NCI-H128 (cell line): ENCODE measurements around the gene RAB28.
"Not testable (repeated sequence)": the region's sequence is repeated elsewhere in the genome, so short reads cannot be mapped to it uniquely, and the experiment has no call there.

Experiments
- DNase-seq: peaks from one replicate; lab custom pipeline; 2025; ENCODE audit not compliant: unreplicated experiment; lab: John Stamatoyannopoulos, UW

The RAB28 gene

GRCh38 chr4:13452927-13453579 lies 31.1 kb downstream of the RAB28 start:
- no peak for DNase-seq

- no peak for DNase-seq
These were observed 34.5 kb downstream of the RAB28 start for GRCh38 chr4:13449590-13449989.

DNA sequence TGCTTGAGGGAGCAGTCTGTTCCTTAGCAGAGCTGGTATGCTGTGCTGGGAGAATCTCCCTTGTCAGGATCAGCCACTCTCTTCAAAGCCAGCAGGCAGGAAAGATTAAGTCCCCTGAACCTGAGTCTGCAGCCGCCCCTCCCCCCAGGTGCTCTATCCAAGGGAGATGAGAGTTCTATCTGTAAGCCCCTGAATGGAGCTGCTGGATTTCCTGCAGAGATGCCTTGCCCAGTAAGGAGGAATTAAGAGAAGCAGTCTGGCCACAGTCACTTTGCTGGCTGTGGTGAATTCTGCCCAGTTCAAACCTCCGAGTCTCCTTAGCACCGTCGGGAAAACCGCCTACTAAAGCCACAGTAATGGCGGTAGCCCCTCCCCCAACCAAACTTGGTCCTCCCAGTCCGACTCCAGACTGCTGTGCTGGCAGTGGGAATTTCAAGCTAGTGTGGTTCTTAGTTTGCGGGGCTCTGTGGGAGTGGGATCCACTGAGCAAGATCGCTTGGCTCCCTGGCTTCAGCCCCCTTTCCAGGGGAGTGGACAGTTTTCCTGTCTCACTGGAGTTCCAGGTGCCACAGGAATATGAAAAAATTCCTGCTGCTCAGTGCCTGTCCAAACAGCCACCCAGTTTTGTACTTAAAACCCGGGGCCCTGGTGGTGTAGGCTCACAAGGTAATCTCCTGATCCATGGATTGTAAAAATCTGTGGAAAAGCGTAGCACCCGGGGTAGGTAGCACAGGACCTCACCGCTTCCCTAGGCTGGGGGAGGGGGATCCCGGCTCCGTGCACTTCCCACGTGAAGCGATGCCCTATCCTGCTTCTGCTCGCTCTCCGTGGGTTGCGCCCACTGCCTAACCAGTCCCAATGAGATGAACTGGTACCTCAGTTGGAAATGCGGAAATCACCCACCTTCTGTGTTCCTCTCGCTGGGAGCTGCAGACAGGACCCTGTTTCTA lies 38.0 kb downstream of the RAB28 start:
- no peak for DNase-seq

GRCh38 chr4:13441506-13441905 lies 42.6 kb downstream of the RAB28 start:
- DNase-seq, result no peak

GRCh38 chr4:13436962-13437361 lies 47.2 kb downstream of the RAB28 start:
- DNase-seq, result no peak

DNA sequence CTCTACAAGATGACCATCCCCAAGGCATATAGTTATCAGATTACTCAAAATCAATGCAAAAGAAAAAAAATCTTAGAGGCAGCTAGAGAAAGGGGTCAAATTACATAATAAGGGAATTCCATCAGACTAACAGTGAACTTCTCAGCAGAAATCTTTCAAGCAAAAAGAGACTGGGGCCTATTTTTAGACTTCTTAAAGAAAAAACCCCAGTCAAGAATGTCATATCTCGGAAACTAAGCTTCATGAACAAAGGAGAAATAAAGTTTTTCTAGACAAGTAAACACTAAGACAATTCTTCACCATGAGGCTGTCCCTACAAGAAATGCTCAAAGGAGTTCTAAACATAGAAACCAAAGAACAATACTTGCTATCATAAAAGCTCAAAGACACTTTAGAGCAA lies 51.7 kb downstream of the RAB28 start:
- DNase-seq, result no peak

- DNase-seq, result no peak
These were observed 53.1 kb downstream of the RAB28 start for GRCh38 chr4:13430834-13431568.

DNA sequence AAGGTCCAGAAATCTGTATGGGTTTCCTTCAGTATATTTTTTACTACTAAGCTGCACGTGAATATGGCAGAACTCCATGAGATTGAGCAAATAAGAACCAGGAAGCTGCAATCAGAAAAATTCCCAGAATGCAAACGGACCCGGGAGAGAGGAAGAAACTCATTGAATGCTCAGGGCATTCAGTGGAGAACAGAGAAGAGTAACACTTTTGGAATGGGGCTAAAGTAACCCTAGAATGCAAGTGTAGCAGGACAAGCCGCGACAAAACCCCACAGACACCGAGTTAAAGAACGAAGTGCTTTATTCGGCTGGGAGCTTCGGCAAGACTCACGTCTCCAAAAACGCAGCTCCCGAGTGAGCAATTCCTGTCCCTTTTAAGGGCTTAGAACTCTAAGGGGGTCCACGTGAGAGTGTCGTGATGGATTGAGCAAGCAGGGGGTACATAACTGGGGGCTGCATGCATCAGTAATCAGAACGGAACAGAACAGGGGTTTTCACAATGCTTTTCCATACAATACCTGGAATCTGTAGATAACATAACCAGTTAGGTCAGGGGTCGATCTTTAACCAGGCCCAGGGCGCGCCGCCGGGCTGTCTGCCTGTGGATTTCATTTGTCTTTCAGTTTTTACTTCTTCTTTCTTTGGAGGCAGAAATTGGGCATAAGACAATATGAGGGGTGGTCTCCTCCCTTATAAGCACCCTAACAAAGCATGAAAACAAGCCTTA lies 56.4 kb downstream of the RAB28 start:
- DNase-seq, result no peak

GRCh38 chr4:13415068-13415785 lies 68.9 kb downstream of the RAB28 start:
- DNase-seq, result no peak

DNA sequence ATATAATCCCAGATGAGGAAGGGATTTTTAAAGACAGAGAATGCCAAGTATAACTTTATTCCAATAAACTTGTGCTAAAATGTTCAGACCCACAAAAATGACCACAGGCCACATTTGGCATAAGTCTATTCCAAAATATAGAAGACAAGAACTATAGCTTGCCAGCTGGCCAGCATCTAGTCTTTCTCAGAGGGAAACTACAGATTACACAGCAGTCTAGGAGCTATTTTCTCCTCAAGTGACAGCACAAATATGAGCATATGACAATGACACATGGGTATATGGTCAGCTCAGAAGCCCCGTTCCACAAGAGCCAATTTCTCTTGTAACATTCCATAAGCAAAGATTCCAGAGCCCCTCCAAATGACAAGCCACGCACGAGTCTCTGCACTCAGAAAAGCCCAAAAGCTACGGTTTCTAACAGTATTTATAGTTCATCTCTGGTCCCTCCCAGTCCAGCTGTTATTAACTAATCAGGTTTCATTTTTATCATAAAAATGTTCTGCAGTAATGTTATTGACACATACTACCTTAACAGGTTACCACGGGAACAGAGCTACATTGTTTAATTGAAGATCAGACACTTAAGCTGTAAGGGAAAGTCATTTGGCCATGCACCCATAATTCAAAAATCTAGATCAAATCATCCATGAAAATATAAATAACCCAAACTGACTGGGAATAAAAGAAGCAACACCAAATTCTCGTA lies 70.3 kb downstream of the RAB28 start:
- no peak for DNase-seq

GRCh38 chr4:13411942-13412341 lies 72.2 kb downstream of the RAB28 start:
- no peak for DNase-seq

- no peak for DNase-seq
These were observed 74.8 kb downstream of the RAB28 start for GRCh38 chr4:13409324-13409723.

- DNase-seq, result not testable (repeated sequence)
These were observed 78.0 kb downstream of the RAB28 start for GRCh38 chr4:13406156-13406555.

DNA sequence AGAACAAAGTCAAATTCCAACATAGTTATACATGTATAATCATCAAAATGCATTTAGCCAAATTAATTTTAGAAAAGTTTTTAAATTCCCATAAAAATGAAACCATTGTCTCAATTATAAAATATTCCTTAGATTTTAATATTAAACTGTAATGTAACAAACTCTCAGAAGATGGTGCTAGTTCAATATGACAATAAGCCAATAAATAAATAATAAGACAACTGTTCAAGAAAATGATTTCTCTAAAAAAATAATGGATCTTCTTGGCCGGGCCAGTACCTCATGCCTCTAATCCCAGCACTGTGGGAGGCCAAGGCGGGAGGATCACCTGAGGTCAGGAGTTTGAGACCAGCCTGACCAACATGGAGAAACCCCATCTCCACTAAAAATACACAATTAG lies 80.3 kb downstream of the RAB28 start:
- DNase-seq, result no peak

GRCh38 chr4:13403326-13403725 lies 80.8 kb downstream of the RAB28 start:
- DNase-seq, result no peak

- DNase-seq, result no peak
These were observed 84.9 kb downstream of the RAB28 start for GRCh38 chr4:13399257-13399656.

DNA sequence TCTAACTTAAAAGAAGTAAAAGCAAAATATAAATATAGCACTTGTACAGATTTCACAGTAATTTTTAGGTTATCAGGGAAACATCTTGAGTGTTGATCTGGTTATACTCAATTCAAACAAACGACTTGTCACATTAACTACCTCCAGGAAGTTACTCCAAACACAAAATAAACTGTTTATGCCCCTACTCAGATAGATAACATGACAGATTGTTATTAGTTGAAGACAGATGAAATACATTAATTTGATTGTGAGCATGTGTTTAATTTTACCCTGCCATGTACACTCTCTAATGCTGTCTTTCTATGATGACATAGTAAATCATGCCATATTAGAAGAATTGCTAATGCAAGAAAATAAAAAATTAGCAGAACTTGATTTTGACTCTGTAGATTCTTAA lies 88.0 kb downstream of the RAB28 start:
- DNase-seq, result no peak

DNA sequence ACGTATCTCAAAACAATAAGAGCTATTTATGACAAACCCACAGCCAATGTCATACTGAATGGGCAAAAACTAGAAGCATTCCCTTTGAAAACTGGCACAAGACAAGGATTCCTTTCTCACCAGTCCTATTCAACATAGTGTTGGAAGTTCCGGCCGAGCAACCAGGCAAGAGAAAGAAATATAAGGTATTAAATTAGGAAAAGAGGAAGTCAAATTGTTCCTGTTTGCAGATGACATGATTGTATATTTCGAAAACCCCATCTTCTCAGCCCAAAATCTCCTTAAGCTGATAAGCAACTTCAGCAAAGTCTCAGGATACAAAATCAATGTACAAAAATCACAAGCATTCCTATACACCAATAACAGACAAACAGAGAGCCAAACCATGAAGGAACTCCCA lies 94.2 kb downstream of the RAB28 start:
- DNase-seq, result not testable (repeated sequence)

DNA sequence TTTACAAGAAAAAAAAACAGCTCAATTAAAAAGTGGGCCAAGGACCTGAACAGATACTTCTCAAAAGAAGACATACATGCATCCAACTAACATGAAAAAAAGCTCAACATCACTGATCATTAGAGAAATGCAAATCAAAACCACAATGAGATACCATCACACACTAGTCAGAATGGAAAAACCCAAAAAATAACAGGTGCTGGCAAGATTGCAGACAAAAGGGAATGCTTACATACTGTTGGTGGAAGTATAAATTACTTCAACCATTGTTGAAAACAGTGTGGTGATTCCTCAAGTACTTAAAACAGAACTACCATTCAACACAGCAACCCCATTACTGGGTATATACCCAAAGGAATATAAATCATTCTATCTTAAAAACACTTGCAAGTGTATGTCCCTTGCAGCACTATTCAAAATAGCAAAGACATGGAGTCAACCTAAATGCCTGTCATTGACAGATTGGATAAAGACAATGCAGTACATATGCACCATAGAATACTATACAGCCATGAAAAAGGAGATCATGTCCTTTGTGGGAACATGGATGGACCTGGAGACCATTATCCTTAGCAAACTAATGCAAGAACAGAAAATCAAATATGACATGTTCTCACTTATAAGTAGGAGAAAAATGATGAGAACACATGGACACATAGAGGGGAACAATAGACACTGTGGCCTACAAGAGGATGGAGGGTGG lies 97.6 kb downstream of the RAB28 start:
- no peak for DNase-seq
